LNCaP clone FGC (cell line): ENCODE results near the gene CCSER1.
"Not testable (repeated sequence)": the region's sequence is repeated elsewhere in the genome, so short reads cannot be mapped to it uniquely, and the experiment has no call there.

Experiments used
- DNase-seq: peaks from one replicate; pipeline ENCODE4 v3.0.0-alpha.2; 2011; ENCODE audit warnings: low read depth
- H3K4me3 ChIP-seq: 2 replicates; pipeline ENCODE4 v1.5.1; 2011; ENCODE audit warnings: mild to moderate bottlenecking, low read depth, low read length, control low read depth
- TF ChIP-seq, protein P1 (sequence below): IDR thresholded peaks from 2 replicates; pipeline ENCODE4 v1.5.1; 2012; ENCODE audit warnings: mild to moderate bottlenecking; ENCODE audit not compliant: control insufficient read depth, insufficient read depth; ENCODE audit errors: extremely low read depth

Gene CCSER1

DNA sequence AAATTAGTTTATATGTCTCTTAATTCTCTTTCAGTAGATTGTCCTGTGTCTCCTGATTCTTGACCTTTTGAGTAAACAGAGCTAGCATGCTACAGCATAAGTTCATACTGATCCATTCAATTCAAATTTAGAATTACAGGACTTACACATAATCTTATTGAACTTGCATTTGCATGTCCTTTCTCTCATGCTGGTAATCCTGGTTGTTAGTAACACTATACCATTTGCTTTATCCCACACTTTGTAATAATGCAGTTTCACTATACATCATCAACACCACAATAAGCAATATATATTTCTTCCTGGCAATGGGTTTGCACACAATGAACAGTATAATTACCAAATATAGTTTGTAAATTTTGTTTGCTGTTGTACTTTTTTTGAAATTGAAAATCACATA is 1239.4 kb downstream of the CCSER1 start:
- no peak for DNase-seq
- TF ChIP-seq, protein P1, sequence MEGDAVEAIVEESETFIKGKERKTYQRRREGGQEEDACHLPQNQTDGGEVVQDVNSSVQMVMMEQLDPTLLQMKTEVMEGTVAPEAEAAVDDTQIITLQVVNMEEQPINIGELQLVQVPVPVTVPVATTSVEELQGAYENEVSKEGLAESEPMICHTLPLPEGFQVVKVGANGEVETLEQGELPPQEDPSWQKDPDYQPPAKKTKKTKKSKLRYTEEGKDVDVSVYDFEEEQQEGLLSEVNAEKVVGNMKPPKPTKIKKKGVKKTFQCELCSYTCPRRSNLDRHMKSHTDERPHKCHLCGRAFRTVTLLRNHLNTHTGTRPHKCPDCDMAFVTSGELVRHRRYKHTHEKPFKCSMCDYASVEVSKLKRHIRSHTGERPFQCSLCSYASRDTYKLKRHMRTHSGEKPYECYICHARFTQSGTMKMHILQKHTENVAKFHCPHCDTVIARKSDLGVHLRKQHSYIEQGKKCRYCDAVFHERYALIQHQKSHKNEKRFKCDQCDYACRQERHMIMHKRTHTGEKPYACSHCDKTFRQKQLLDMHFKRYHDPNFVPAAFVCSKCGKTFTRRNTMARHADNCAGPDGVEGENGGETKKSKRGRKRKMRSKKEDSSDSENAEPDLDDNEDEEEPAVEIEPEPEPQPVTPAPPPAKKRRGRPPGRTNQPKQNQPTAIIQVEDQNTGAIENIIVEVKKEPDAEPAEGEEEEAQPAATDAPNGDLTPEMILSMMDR, result no peak
- H3K4me3 ChIP-seq, result no peak overlapping the region

DNA sequence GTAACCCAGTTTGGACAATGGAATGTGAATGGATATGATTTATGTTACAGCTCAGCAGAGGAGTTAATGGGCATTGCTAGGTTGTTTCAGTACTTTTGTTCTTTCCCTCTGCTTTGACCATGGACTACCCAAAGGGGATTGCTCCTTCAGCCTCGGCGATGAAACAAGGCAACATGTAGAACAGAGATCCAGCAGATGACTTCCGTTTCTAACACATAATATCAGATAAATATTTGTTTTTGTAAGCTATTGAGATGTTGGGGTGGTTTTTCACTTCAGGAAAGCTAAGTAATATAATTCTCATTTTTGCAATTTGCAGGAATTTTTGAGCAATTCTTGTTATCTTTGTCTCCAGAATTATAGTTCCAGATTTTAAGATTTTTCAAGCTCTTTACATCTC is 1241.9 kb downstream of the CCSER1 start:
- DNase-seq, result no peak
- TF ChIP-seq, protein P1, result no peak
- no peak overlapping the region for H3K4me3 ChIP-seq

DNA sequence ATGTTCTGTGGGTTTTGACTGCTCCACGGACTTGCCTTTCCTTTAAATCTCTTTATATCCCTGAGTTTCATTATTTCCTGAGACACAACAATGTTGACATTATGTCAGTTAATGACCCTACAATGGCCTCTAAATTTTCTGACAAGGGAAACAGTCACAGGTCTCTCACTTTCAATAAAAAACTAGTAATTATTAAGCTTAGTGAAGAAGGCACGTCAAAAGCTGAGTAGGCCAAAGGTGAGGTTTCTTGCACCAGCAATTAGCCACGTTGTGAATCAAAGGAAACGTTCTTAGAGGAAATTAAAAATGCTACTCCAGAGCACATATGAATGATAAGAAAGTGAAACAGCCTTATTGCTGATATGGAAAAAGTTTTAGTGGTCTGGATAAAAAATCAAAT is 1246.4 kb downstream of the CCSER1 start:
- H3K4me3 ChIP-seq, result no peak overlapping the region
- TF ChIP-seq, protein P1, result no peak
- DNase-seq, result no peak

DNA sequence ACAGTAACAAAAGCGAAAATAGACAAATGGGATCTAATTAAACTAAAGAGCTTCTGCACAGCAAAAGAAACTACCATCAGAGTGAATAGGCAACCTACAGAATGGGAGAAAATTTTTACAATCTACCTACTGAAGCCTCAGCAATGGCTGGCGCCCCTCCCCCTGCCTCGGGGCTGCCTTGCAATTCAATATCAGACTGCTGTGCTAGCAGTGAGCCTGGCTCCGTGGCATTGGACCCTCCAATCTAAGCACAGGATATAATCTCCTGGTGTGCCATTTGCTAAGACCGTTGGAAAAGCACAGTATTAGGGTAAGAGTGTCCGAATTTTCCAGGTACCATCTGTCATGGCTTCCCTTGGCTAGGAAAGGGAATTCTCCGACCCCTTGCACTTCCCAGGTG is 1278.2 kb downstream of the CCSER1 start:
- not testable (repeated sequence) for H3K4me3 ChIP-seq, DNase-seq

DNA sequence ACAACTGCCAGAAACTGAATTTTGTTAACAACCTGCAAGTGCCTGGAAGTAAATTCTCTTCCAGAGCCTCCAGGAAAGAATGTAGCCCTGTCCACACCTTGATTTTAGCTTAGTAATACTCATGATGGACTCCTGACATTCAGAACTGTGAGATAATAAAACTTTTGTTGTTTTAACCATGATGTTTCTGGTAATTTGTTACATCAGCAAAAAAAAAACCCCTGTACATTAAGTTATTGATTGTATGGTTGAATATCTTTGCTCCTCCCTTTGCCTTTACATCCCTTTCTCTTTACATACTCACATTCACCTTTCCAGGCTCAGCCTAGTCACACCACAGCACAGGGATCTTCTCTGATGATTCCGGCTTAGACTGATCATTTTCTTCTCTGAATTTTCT is 1294.8 kb downstream of the CCSER1 start:
- TF ChIP-seq, protein P1, result no peak
- no peak overlapping the region for H3K4me3 ChIP-seq
- DNase-seq, result no peak

DNA sequence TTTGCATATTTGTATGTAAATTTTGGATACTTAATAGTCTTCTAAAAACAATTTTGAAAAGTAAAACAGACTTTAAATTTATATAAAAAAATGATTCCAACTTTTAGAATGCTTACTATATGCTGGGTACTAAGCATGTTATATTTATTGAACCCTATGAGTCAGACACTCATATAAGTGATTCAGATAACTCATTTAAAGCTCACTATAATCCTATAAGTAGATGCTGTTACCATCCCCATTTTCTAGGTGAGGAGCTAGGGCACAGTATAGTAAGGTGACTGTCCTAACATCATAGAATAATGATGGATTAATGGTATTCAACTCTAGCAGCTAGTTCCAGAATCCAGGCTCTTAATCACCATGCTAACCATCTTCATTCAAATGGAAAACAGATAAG is 1299.5 kb downstream of the CCSER1 start:
- TF ChIP-seq, protein P1, result no peak
- no peak for DNase-seq
- no peak overlapping the region for H3K4me3 ChIP-seq

DNA sequence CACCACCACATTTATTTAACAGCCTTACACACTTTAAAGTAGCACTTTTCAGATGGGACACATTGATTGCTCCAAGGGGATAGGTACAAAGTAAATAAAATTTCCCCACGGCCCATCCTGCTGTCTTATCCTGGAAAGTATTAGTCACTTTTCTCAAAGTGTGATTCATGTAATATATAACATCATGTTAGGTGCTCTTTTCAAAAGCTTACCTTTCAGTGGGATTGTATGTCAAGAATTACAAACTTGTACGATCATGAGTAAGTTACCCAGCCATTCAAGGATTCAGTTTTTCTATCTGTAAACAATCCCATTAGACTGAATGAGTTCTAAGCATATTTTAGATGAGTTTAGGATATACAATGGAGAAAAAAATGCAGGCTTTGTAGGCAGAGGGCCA is 1300.0 kb downstream of the CCSER1 start:
- DNase-seq, result no peak
- H3K4me3 ChIP-seq, result no peak overlapping the region
- TF ChIP-seq, protein P1, result no peak

DNA sequence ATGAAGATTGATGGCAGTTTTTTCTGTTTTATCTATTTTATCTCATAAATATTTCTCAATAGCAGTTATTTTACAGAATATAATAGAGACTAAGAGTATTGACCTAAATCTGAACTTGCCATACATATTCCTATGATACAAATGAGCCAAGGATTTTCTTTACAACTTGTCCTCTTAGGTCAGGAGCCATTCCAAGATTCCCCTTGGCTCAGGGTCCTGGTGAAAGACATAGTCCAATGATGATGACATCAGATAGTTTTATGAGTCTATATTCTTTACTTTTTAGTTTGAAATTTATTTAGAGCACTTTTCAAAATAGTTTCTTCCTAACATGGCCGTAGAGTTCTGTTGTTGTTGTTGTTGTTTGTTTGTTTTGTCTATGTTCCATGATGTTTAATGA is 1307.4 kb downstream of the CCSER1 start:
- TF ChIP-seq, protein P1, result no peak
- no peak for DNase-seq
- no peak overlapping the region for H3K4me3 ChIP-seq
